Fibroblast of pulmonary artery (primary cell): ENCODE results near the gene POPDC2.

Experiments
- DNase-seq: peaks from one replicate; pipeline ENCODE4 v3.0.0-alpha.2; 2010; ENCODE audit warnings: low read depth
- H3K4me3 ChIP-seq: replicated peaks from 2 replicates; pipeline ENCODE4 v1.5.1; 2011; ENCODE audit warnings: low read depth, mild to moderate bottlenecking, control low read depth, low read length, moderate library complexity
- TF ChIP-seq, protein P1 (sequence below): IDR thresholded peaks from 2 replicates; pipeline ENCODE4 v1.5.1; 2011; ENCODE audit warnings: mild to moderate bottlenecking, control low read depth, low read length, inconsistent platforms; ENCODE audit errors: missing control alignments

The POPDC2 gene

DNA sequence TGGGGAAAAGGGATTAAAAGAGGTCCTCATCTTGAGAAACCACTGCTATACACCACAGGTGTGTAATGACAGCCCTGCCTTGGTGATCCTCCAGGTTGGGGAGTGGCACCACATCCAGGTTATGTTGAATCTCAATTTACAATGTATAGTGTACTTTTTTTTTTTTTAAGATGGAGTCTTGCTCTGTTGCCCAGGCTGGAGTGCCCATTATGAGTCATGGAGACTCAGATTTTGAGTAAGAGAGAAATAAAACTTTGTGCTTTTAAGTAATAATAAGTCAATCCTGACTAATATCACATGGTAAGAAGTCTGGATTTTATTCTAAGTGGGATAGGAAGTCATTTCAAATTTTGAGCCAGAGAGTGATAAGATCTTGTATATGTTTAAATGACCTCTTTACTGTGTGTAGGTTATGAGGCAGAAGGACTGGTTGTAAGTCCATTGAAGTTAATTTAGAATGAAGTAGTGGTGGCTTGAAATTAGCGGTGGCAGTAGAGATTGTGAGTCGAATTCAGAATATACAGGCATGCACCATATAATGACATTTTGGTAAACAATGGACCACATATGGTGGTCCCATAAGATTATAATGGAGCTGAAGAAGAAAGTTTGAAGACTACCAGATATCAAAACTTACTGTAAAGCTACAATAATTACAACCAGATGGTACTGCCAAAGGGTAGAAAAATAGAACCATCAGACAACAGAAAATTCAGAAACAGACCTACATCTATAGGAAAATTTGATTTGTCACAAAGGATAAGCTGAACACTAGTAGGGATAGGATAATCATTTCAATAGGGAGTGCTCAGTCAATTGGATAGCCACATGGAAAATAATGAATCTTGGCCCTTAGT lies 20.7 kb downstream of the POPDC2 start:
- H3K4me3 ChIP-seq: no peak overlapping the region
- DNase-seq: no peak

DNA sequence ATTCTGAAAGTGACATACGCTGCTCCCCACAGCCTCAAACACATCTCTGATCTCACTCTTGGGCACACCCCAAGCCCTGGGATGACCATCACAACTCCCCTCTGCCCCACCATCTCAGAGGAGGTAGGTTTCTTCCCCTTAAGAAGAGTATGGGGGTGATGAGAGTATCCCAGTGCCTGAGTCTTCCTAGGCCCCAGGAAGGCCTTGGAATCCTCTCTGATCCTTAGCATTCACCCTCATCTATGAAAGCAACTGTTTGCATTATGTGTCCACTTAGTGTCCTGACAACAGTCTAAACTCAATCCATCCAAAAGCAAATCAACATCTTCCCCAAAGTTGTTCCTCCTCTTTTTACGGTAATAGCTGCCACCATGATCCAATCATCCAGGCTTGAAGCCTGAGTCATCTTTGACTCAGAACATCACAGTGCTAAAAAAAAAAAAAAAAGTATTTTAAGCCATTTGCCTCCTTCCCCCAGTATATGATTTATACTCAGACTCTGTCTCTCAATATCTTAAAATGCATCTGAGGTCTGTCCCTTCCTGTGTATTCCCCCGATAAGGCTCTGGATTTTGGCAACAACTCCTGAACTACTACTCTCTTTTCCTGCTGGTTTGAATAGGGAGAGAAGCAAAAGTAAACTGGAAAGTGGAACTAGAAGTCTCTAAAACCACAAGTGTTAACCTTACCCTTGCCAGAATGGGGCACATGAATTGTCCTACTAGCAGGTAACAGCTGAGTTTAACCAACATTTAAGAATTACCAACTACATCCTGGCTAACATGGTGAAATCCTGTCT lies 22.5 kb downstream of the POPDC2 start:
- TF ChIP-seq, protein P1, sequence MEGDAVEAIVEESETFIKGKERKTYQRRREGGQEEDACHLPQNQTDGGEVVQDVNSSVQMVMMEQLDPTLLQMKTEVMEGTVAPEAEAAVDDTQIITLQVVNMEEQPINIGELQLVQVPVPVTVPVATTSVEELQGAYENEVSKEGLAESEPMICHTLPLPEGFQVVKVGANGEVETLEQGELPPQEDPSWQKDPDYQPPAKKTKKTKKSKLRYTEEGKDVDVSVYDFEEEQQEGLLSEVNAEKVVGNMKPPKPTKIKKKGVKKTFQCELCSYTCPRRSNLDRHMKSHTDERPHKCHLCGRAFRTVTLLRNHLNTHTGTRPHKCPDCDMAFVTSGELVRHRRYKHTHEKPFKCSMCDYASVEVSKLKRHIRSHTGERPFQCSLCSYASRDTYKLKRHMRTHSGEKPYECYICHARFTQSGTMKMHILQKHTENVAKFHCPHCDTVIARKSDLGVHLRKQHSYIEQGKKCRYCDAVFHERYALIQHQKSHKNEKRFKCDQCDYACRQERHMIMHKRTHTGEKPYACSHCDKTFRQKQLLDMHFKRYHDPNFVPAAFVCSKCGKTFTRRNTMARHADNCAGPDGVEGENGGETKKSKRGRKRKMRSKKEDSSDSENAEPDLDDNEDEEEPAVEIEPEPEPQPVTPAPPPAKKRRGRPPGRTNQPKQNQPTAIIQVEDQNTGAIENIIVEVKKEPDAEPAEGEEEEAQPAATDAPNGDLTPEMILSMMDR: no peak
- peak; percentile 88 for DNase-seq
- H3K4me3 ChIP-seq: no peak overlapping the region

More for the DNA sequence above, 20.7 kb downstream of the POPDC2 start:
- TF ChIP-seq, protein P1: no peak

DNA sequence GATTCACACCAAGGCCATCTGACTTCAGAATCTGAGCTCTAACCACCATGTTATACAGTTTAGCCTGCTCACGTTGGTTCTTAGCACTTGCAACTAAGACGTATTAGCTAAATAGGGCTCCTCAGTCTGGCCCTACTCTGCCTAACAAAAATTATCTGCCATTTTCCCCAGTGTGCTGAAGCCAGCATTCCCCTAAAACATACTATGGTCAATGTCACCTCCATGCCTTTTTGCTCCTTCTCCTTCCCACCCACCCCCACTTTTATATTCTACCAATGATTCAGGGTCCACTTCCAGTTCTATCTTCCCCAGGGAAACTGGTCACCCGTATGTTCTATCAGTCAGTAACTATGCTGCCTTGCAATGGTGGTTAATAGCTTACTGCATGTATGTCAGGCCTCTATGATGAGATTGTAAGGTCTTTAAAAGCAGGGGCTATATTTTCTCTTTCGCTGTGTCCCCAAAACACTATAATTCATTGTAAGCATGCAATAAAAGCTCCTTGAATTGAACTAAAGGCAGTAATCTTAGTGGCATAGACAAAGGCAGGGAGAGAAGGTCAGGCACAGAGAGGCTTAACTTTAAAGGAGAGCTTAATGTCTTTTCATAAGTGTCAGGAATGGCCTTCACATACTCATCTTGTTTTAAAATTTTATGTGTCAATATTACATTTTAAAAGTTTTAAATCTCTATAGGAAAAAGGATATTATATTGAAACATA lies 23.3 kb downstream of the POPDC2 start:
- no peak for DNase-seq
- TF ChIP-seq, protein P1: no peak
- no peak overlapping the region for H3K4me3 ChIP-seq

DNA sequence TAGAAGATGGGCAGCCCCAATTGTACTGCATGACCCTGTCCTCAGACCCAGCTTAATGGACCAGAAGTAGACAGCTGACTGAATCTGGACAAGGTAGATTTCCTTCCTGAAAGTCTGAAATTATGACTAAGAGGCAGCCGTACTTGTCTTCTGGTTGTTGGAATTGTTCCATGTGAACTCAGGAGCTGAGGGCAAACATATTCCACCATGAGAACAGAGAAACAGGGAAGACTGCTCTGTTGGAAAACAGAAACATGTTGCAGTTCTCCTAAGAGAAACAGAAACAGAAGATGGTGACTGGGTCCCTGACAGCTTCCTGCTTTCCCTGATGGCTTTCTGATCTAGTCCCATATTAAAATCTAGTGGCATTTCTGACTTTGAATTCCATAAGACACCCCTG lies 24.1 kb downstream of the POPDC2 start:
- TF ChIP-seq, protein P1: no peak
- DNase-seq: peak; percentile 51
- H3K4me3 ChIP-seq: no peak overlapping the region

DNA sequence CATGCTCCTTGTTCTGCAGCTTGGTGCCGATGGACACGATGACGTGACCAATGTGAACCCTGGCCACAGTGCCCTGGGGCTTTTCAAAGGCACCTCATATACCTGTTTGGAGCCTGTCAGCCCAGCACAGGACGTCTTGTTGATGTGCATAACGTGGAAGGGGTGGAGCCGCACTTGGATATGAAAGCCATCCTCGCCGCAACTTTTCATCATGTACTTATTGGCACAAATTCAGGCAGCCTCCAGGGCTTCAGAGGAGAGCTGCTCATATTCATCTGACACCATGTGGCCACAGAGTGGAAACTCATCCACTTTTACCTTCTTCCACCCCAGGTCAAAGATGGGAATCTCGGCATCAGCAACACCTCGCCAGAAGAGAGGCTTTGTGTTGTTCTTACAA lies 24.7 kb downstream of the POPDC2 start:
- TF ChIP-seq, protein P1: no peak
- DNase-seq: no peak
- H3K4me3 ChIP-seq: no peak overlapping the region

DNA sequence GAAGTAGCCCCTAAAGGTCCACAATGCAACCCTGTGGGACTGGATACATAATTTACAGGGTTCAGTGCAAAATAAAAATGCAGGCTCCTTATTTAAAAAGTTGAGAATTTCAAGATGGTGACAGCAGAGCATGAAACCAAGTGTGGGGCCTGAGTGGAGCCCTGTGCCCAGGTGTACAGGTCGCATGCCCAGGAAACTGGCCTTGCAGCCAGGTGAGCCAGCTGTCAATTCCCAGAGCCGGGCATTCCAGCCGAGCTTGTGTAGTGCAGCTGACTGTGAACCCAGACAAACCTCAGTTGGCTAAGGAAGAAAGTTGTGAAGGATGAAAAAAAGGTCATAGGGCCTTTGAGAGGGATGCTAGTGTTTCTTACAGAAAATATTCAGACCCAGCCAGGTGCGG lies 27.6 kb downstream of the POPDC2 start:
- no peak for DNase-seq
- TF ChIP-seq, protein P1: no peak
- H3K4me3 ChIP-seq: no peak overlapping the region
